Measurements from ENCODE around the gene COBLL1. TPM values are rescaled to one million over a fixed set of nuclear protein-coding genes. Genes with fewer than 3 reads are reported as not detected.

COBLL1 gene
- total RNA-seq, 3 donors from 2014 or later (not counting 1 experiment from before 2014, with no cell fraction given), result 0.85 to 13.4 (median 2.2) TPM

GRCh38 chr2:164777847-164778461, 63.7 kb downstream of the COBLL1 start:
- no peaks in the 10 kb centered on the region for H3K9me3 ChIP-seq (ENCODE audit: control insufficient read depth, insufficient read depth, low read length)
- H3K27ac Mint-ChIP-seq, result no peak overlapping the region
- no peaks in the 10 kb centered on the region for H3K36me3 Mint-ChIP-seq
- no peaks in the 10 kb centered on the region for H3K9me3 Mint-ChIP-seq
- no peaks in the 10 kb centered on the region for H3K4me1 ChIP-seq (ENCODE audit: control insufficient read depth, insufficient read depth, low read length)
- no peak overlapping the region for H3K4me3 Mint-ChIP-seq
- intact Hi-C loops (cut with micrococcal nuclease), result no loop called here
- no peak for TF ChIP-seq CTCF (IDR thresholded peaks at IDR 0.05)
- ATAC-seq, result no peak
- no peaks in the 10 kb centered on the region for H3K27me3 ChIP-seq (ENCODE audit: control insufficient read depth, insufficient read depth, low read length)
- no peaks in the 10 kb centered on the region for H3K4me1 Mint-ChIP-seq
- 95% methylated on average over 1 of the region's 1 CpG for WGBS (ENCODE audit: insufficient coverage)
- no peaks in the 10 kb centered on the region for H3K36me3 ChIP-seq (ENCODE audit: control insufficient read depth, insufficient read depth, low read length)
- no peak overlapping the region for H3K4me3 ChIP-seq (ENCODE audit: low read length)
- DNase-seq, result no peak
- no peaks in the 10 kb centered on the region for H3K27me3 Mint-ChIP-seq (ENCODE audit: low read depth in 2 of 2)
- H3K27ac ChIP-seq (ENCODE audit: low read length), result no peak overlapping the region

- H3K4me3 Mint-ChIP-seq, result no peak overlapping the region
Measured at GRCh38 chr2:164773635-164774034, 68.0 kb downstream of the COBLL1 start.

GRCh38 chr2:164773091-164773490, 68.5 kb downstream of the COBLL1 start:
- H3K9me3 ChIP-seq (ENCODE audit: control insufficient read depth, insufficient read depth, low read length), result no peaks in the 10 kb centered on the region
- Mint-ChIP-seq H3K4me1 (no peaks in the 10 kb centered on the region), H3K27me3 (ENCODE audit: low read depth in 2 of 2) (no peaks in the 10 kb centered on the region), H3K36me3 (no peaks in the 10 kb centered on the region), H3K4me3 (no peak overlapping the region), H3K27ac (no peak overlapping the region), H3K9me3 (no peaks in the 10 kb centered on the region)
- H3K27ac ChIP-seq (ENCODE audit: low read length), result no peak overlapping the region
- 62% methylated on average over 2 of the region's 3 CpGs for whole genome bisulfite sequencing (ENCODE audit: insufficient coverage)
- TF ChIP-seq CTCF (IDR thresholded peaks at IDR 0.05), result no peak
- no peaks in the 10 kb centered on the region for H3K36me3 ChIP-seq (ENCODE audit: control insufficient read depth, insufficient read depth, low read length)
- DNase-seq (no peak), ATAC-seq (no peak)
- intact Hi-C loops (cut with micrococcal nuclease), result no loop called here
- H3K4me1 ChIP-seq (ENCODE audit: control insufficient read depth, insufficient read depth, low read length), result no peaks in the 10 kb centered on the region
- H3K27me3 ChIP-seq (ENCODE audit: control insufficient read depth, insufficient read depth, low read length), result no peaks in the 10 kb centered on the region
- H3K4me3 ChIP-seq (ENCODE audit: low read length), result no peak overlapping the region

More at GRCh38 chr2:164773635-164774034, 68.0 kb downstream of the COBLL1 start:
- Mint-ChIP-seq H3K27ac (no peak overlapping the region), H3K4me1 (no peaks in the 10 kb centered on the region), H3K27me3 (ENCODE audit: low read depth in 2 of 2) (no peaks in the 10 kb centered on the region), H3K36me3 (no peaks in the 10 kb centered on the region), H3K9me3 (no peaks in the 10 kb centered on the region)
- H3K4me1 ChIP-seq (ENCODE audit: control insufficient read depth, insufficient read depth, low read length), result no peaks in the 10 kb centered on the region
- no peaks in the 10 kb centered on the region for H3K36me3 ChIP-seq (ENCODE audit: control insufficient read depth, insufficient read depth, low read length)
- no peak for TF ChIP-seq CTCF (IDR thresholded peaks at IDR 0.05)
- H3K9me3 ChIP-seq (ENCODE audit: control insufficient read depth, insufficient read depth, low read length), result no peaks in the 10 kb centered on the region
- no peak overlapping the region for H3K4me3 ChIP-seq (ENCODE audit: low read length)
- no peaks in the 10 kb centered on the region for H3K27me3 ChIP-seq (ENCODE audit: control insufficient read depth, insufficient read depth, low read length)
- DNase-seq (no peak), ATAC-seq (no peak)
- 100% methylated on average over 2 of the region's 3 CpGs for WGBS (ENCODE audit: insufficient coverage)
- intact Hi-C loops (cut with micrococcal nuclease), result no loop called here
- no peak overlapping the region for H3K27ac ChIP-seq (ENCODE audit: low read length)

GRCh38 chr2:164771897-164772296, 69.7 kb downstream of the COBLL1 start:
- Mint-ChIP-seq H3K9me3 (no peaks in the 10 kb centered on the region), H3K27ac (no peak overlapping the region), H3K4me1 (no peaks in the 10 kb centered on the region), H3K4me3 (no peak overlapping the region), H3K27me3 (ENCODE audit: low read depth in 2 of 2) (no peaks in the 10 kb centered on the region), H3K36me3 (no peaks in the 10 kb centered on the region)
- Histone ChIP-seq H3K27me3 (ENCODE audit: control insufficient read depth, insufficient read depth, low read length) (no peaks in the 10 kb centered on the region), H3K27ac (ENCODE audit: low read length) (no peak overlapping the region), H3K4me3 (ENCODE audit: low read length) (no peak overlapping the region), H3K4me1 (ENCODE audit: control insufficient read depth, insufficient read depth, low read length) (no peaks in the 10 kb centered on the region), H3K9me3 (ENCODE audit: control insufficient read depth, insufficient read depth, low read length) (no peaks in the 10 kb centered on the region), H3K36me3 (ENCODE audit: control insufficient read depth, insufficient read depth, low read length) (no peaks in the 10 kb centered on the region)
- TF ChIP-seq CTCF (IDR thresholded peaks at IDR 0.05), result no peak
- no peak for DNase-seq
- no peak for ATAC-seq
- WGBS (ENCODE audit: insufficient coverage), result no CpG with 5 or more reads among the region's 2 CpGs
- intact Hi-C loops (cut with micrococcal nuclease), result no loop called here
